Renal cortex interstitium (tissue), 15 donors: ENCODE results near the gene ANKRD62. TPM values are rescaled to one million over a fixed set of nuclear protein-coding genes. Genes with fewer than 3 reads are reported as not detected.

Experiments
- DNase-seq, 11 donors: peaks; one replicate each; pipeline ENCODE4 v3.0.0-alpha.2; 2013; ENCODE audit warnings: low read depth in 9 of 11, low spot score in 4 of 11; ENCODE audit errors: extremely low read depth in 1 of 11
- long read RNA-seq, 16 experiments: transcript quantifications; one replicate each; lab custom pipeline, GENCODE V29; 2026
- polyA plus RNA-seq, 3 donors: library from polyadenylated mRNA; unstranded; fragments of 120-200 nt; gene quantifications; one replicate each; pipeline ENCODE4 v1.2.1, GENCODE V29; 2013; ENCODE audit not compliant: insufficient read length in 3 of 3

The ANKRD62 gene
- under 1 TPM in 2 of 3 donors, not detected in 1; 0.08 to 0.11 TPM for polyA plus RNA-seq
- long read RNA-seq, donor 1, result 0 reads
- long read RNA-seq, donor 2, result 0 reads
- long read RNA-seq, donor 3, result 0 reads
- long read RNA-seq, donor 4, result 0 reads
- long read RNA-seq, donor 5, result 0 reads
- long read RNA-seq, donor 6, result 0 reads
- long read RNA-seq, donor 7, result 0 reads
- long read RNA-seq, donor 8, result 0 reads
- long read RNA-seq, donor 9, result 0 reads
- long read RNA-seq, donor 10, result 0 reads
- long read RNA-seq, donor 11, result 0 reads
- long read RNA-seq, donor 12, result 0 reads
- long read RNA-seq, donor 13, result 0 reads
- long read RNA-seq, donor 14, result 0 reads
- long read RNA-seq, donor 15, result 0 reads
- long read RNA-seq, donor 16, result 0 reads

- DNase-seq, result no peak
Measured at GRCh38 chr18:12093520-12094257, at the start of gene ANKRD62. Gene ANKRD62 (plus strand): TSS chr18:12093843. CDS start chr18:12094018, 175 bp downstream.

GRCh38 chr18:12044591-12044990, 49.1 kb upstream of the ANKRD62 start:
- DNase-seq, result no peak

- no peak for DNase-seq
Measured at GRCh38 chr18:12046046-12046750, 47.4 kb upstream of the ANKRD62 start.

GRCh38 chr18:12046751-12047335, 46.8 kb upstream of the ANKRD62 start:
- no peak for DNase-seq

GRCh38 chr18:12048010-12048826, 45.4 kb upstream of the ANKRD62 start:
- no peak for DNase-seq

- DNase-seq, result no peak
Measured at GRCh38 chr18:12048827-12049175, 44.8 kb upstream of the ANKRD62 start.

GRCh38 chr18:12049978-12050811, 43.4 kb upstream of the ANKRD62 start:
- no peak for DNase-seq

- DNase-seq, result no peak
Measured at GRCh38 chr18:12052866-12053265, 40.8 kb upstream of the ANKRD62 start.

- no peak for DNase-seq
Measured at GRCh38 chr18:12053289-12053688, 40.4 kb upstream of the ANKRD62 start.

GRCh38 chr18:12056034-12056883, 37.4 kb upstream of the ANKRD62 start:
- no peak for DNase-seq

GRCh38 chr18:12056884-12057402, 36.7 kb upstream of the ANKRD62 start:
- no peak for DNase-seq

GRCh38 chr18:12057419-12058039, 36.1 kb upstream of the ANKRD62 start:
- no peak for DNase-seq

- no peak for DNase-seq
Measured at GRCh38 chr18:12059334-12060181, 34.1 kb upstream of the ANKRD62 start.

GRCh38 chr18:12060182-12060870, 33.3 kb upstream of the ANKRD62 start:
- no peak for DNase-seq

- no peak for DNase-seq
Measured at GRCh38 chr18:12061685-12062084, 32.0 kb upstream of the ANKRD62 start.
